Nephron (organoid): ENCODE data around the gene CRTC3.
A peak's percentile ranks its signal among the peaks of the same experiment; 100 is the strongest.
"Not testable (repeated sequence)": the region's sequence is repeated elsewhere in the genome, so short reads cannot be mapped to it uniquely, and the experiment has no call there.

ENCODE experiments used
- H3K27ac Mint-ChIP-seq, 3 experiments: 2 replicates each; pipeline ENCODE4 v1.8.0; 2020; ENCODE audit warnings: mixed read lengths in 3 of 3, mild to moderate bottlenecking in 2 of 3, moderate library complexity in 1 of 3
- H3K27me3 Mint-ChIP-seq: 2 replicates; pipeline ENCODE4 v1.8.0; 2021; ENCODE audit warnings: low read depth, mild to moderate bottlenecking, moderate library complexity, mixed read lengths
- H3K36me3 Mint-ChIP-seq: 2 replicates; pipeline ENCODE4 v1.8.0; 2020; ENCODE audit warnings: low read depth, mixed read lengths
- H3K4me1 Mint-ChIP-seq: 2 replicates; pipeline ENCODE4 v1.8.0; 2020; ENCODE audit warnings: mixed read lengths
- H3K4me3 Mint-ChIP-seq, 3 experiments: 2 replicates each; pipeline ENCODE4 v1.8.0; 2020; ENCODE audit warnings: mild to moderate bottlenecking in 3 of 3, mixed read lengths in 3 of 3, moderate library complexity in 2 of 3
- H3K9me3 Mint-ChIP-seq: 2 replicates; pipeline ENCODE4 v1.8.0; 2020; ENCODE audit warnings: mixed read lengths
- TF ChIP-seq, protein P1 (sequence below), 3 experiments: fragments of 200-600 bp; sonication (generic); IDR thresholded peaks; one replicate each; pipeline ENCODE4 v1.5.0; 2021; ENCODE audit warnings: antibody characterized with exemption in 3 of 3; ENCODE audit not compliant: unreplicated experiment in 3 of 3

CRTC3 gene

DNA sequence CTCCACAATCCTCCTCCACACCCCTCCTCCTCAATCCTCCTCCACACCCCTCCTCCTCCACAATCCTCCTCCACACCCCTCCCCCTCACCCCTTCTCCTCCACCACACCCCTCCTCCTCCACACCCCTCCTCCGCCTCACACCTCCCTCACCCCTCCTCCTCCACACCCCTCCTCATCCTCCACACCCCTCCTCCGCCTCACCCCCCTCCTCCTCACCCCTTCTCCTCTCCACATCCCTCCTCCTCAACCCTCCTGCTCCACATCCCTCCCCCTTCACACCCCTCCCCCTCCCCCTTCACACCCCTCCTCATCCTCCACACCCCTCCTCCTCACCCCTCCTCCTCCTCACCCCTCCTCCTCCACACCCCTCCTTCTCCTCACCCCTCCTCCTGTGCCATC lies 117.6 kb downstream of the CRTC3 start:
- TF ChIP-seq, protein P1, sequence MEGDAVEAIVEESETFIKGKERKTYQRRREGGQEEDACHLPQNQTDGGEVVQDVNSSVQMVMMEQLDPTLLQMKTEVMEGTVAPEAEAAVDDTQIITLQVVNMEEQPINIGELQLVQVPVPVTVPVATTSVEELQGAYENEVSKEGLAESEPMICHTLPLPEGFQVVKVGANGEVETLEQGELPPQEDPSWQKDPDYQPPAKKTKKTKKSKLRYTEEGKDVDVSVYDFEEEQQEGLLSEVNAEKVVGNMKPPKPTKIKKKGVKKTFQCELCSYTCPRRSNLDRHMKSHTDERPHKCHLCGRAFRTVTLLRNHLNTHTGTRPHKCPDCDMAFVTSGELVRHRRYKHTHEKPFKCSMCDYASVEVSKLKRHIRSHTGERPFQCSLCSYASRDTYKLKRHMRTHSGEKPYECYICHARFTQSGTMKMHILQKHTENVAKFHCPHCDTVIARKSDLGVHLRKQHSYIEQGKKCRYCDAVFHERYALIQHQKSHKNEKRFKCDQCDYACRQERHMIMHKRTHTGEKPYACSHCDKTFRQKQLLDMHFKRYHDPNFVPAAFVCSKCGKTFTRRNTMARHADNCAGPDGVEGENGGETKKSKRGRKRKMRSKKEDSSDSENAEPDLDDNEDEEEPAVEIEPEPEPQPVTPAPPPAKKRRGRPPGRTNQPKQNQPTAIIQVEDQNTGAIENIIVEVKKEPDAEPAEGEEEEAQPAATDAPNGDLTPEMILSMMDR (IDR thresholded peaks at IDR 0.05; ENCODE audit: unreplicated experiment in 3 of 3) = no peak
- H3K27me3 Mint-ChIP-seq = no peaks in the 10 kb centered on the region
- peaks cover 20% of the 10 kb centered on the region for H3K4me1 Mint-ChIP-seq
- no peak overlapping the region for H3K4me3 Mint-ChIP-seq
- peaks cover 26% of the 10 kb centered on the region for H3K36me3 Mint-ChIP-seq
- H3K27ac Mint-ChIP-seq = no peak overlapping the region
- H3K9me3 Mint-ChIP-seq = no peaks in the 10 kb centered on the region

DNA sequence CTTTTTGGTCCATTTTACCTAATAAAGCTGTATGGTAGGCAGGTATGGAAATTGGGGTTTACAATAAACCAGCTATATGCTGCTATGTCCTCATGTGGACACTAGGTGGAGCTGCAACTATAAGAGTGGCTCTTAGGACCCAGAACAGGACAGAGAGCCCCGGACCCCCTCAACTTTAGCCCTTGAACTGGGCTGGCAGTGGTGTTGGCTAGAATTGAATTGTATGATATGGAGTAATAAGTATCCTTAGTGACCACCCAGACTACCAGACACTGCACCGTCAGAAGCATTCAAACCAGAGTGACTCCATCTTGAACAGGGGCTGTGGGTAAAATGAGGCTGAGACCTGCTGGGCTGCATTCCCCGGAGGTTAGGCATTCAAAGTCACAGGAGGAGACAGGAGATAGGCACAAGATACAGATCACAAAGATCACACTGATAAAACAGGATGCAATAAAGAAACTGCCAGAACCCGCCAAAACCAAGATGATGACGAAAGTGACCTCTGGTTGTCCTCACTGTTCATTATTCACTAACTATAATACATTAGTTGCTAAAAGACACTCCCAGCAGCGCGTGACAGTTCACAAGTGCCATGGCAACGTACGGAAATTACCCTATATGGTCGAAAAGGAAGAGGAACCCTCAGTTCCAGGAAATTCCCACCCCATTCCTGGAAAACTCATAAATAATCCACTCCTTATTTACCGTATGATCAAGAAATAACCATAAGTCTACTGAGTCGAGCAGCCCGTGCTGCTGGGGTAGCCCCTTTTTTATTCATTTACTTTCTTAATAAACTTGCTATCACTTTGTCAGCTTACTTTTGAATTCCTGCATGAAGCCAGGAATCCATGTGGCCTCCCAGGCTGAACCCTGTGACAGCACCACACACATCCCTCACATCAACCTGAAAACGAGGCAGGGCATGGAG lies 118.7 kb downstream of the CRTC3 start:
- Mint-ChIP-seq H3K4me1 (peaks cover 20% of the 10 kb centered on the region), H3K27ac (peak overlapping the region; percentile 88 to 94 (median 93)), H3K4me3 (peak overlapping the region; percentile 5 to 35 (median 12)), H3K36me3 (peaks cover 15% of the 10 kb centered on the region), H3K27me3 (no peaks in the 10 kb centered on the region), H3K9me3 (no peaks in the 10 kb centered on the region)
- TF ChIP-seq, protein P1 (IDR thresholded peaks at IDR 0.05; ENCODE audit: unreplicated experiment in 3 of 3) = peak; percentile 86 to 95 (median 92)

DNA sequence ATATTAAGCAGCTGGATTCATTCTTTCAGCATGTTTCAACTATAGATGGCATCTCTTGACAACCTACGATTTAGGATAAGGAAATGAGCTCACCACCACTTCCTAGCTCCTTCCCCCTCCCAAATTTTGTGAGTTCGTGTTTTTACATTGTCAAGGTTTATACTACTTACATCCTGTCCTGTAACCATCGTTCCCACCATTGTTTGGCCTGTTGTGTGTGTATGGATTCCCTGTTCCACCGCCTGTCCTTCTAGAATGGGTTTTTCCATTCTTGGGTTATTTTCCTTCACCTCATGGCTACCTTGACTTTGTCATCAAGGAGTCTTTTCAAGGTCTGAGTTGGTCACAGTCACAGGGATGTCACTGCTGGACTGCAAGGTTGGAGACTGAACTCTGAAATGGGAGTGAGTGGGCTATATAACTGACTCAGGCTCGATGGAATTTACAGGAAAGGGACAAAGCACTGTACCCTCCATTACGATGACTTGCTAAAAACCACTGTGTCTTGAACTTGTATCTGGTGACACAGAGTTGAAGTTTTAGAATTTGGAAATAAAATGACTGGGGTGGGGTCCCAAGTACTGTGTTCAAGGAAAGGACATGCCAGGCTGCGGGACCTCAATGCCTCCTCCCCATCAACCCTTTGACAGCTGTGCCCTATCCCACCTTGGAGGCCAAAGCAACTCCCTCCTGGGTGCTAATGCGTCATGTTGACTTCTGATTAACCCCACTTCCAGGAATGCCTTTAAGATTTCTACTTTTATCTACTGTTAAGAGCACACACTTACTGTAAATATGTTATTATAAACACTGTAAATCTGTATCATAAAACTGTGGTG lies 120.6 kb downstream of the CRTC3 start:
- Mint-ChIP-seq H3K27ac (peak overlapping the region; percentile 80 to 96 (median 82)), H3K4me1 (peaks cover 20% of the 10 kb centered on the region), H3K4me3 (no peak overlapping the region), H3K27me3 (no peaks in the 10 kb centered on the region), H3K36me3 (no peaks in the 10 kb centered on the region), H3K9me3 (no peaks in the 10 kb centered on the region)
- TF ChIP-seq, protein P1 (IDR thresholded peaks at IDR 0.05; ENCODE audit: unreplicated experiment in 3 of 3) = no peak

DNA sequence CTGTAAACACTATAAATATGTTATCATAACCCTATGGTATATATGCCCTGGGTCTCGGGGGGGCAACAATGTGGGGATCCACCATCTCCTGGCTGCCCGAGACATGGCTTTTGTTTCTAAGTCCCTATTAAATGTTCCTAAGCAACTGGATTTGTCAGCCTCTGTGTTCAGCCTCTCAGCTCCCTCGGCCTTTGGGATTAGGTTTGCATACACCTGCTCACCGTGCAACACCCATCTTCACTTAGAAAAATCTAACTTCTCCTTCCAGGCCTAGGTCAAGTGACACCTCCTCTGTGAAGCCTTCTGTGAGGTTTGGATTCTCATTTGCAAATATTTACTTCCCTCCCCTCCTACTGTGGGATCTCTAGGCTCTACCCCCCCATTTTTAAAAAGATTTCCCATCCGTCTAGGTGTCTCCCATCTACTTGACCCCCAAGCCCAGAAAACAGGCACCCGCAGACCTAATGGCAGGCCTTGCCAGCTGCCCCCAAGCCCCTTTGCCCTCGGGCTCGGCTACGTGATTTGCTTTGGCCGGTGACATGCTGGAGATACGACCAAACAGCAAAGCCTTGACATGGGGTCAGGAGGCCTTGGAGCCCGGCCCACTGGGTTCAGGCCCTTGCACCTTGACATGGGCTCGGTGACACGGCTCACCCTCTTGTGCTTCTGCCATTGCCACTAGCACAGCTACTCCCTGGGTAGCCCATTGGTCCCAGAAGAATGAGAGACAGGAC lies 121.4 kb downstream of the CRTC3 start:
- TF ChIP-seq, protein P1 (IDR thresholded peaks at IDR 0.05; ENCODE audit: unreplicated experiment in 3 of 3) = no peak
- Mint-ChIP-seq H3K9me3 (no peaks in the 10 kb centered on the region), H3K27me3 (no peaks in the 10 kb centered on the region)

DNA sequence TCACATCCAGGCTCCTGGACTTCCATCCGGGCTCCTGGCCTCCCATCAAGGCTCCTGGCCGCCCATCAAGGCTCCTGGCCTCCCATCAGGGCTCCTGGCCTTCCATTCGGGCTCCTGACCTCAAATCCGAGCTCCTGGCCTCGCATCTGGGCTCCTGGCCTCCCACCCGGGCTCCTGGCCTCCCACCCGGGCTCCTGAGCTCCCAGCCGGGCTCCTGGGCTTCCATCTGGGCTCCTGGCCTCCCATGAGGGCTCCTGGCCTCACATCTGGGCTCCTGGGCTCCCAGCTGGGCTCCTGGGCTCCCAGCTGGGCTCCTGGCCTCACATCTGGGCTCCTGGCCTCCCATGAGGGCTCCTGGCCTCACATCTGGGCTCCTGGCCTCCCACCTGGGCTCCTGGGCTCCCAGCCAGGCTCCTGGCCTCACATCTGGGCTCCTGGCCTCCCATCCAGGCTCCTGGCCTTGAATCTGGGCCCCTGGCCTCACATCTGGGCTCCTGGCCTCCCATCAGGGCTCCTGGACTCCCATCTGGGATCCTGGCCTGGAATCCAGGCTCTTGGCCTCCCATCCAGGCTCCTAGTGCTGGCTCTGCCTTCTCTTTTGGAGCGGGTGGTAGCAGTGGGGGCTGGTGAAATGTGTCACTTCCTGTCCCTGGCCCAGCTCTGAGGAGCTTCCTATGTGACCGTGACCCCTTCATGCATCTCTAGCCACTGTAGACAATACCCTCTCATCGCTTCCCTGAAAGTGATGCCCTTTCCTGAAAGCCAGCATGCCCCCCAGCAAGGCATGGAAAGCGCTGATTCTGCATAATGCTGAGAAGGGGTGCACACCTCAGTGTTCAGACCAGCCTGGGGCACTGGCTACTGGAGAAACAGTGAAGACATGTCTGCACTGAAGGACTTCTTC lies 124.8 kb downstream of the CRTC3 start:
- TF ChIP-seq, protein P1 (IDR thresholded peaks at IDR 0.05; ENCODE audit: unreplicated experiment in 3 of 3) = no peak
- H3K9me3 Mint-ChIP-seq = no peaks in the 10 kb centered on the region
- H3K36me3 Mint-ChIP-seq = no peaks in the 10 kb centered on the region
- no peaks in the 10 kb centered on the region for H3K27me3 Mint-ChIP-seq
- H3K4me3 Mint-ChIP-seq = no peak overlapping the region
- no peak overlapping the region for H3K27ac Mint-ChIP-seq
- peaks cover 10% of the 10 kb centered on the region for H3K4me1 Mint-ChIP-seq

More for the DNA sequence above, 121.4 kb downstream of the CRTC3 start:
- H3K4me3 Mint-ChIP-seq = no peak overlapping the region
- no peaks in the 10 kb centered on the region for H3K36me3 Mint-ChIP-seq
- H3K4me1 Mint-ChIP-seq = peaks cover 20% of the 10 kb centered on the region
- peak overlapping the region; percentile 80 to 96 (median 82) for H3K27ac Mint-ChIP-seq

DNA sequence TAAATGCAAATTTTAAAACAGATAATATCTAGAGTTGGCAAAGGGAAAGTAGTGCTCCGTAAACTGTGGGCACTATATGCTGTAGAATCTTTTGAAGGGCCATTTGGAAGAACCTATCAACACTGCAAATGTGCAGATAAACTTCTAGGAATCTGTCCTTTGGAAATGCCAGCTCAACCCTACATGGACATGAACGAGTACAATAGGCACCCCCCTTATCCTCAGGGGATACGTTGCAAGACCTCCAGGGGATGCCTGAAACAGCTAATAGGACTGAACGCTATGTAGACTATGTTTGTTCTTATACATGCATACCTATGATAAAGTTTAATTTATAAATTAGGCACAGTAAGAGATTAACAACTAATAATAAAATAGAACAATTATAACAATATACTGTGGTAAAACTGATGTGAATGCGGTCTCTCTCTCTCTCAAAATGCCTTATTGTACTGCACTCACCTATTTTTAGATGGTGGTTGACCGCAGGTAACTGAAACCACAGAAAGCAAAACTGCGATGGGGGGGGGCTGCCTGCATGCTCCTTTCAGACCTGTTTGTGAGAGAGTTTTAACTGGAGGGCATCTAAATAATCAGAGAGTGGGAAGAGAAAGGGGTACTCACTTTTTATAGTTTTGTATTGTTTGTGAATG lies 127.9 kb downstream of the CRTC3 start:
- not testable (repeated sequence) for H3K4me3 Mint-ChIP-seq, H3K4me1 Mint-ChIP-seq, H3K9me3 Mint-ChIP-seq, H3K27ac Mint-ChIP-seq, H3K36me3 Mint-ChIP-seq, H3K27me3 Mint-ChIP-seq
